HEK293T (cell line): ENCODE results near the gene ARFRP1.

ENCODE experiments used
- CTCF ChIA-PET: fragments of 350-600 bp; formaldehyde crosslinking; extraction: SDS; loops from one replicate; lab custom pipeline; 2021; ENCODE audit warnings: antibody characterized with exemption, inconsistent platforms; lab: Yijun Ruan, JAX
- POLR2A ChIA-PET: fragments of 350-600 bp; formaldehyde crosslinking; extraction: SDS; loops from one replicate; lab custom pipeline; 2020; ENCODE audit warnings: antibody characterized with exemption, inconsistent platforms; lab: Yijun Ruan, JAX
- DNase-seq: peaks from one replicate; pipeline ENCODE4 v3.0.0; 2012; ENCODE audit warnings: mixed read lengths; ENCODE audit errors: extremely low spot score
- ARNT ChIP-seq: fragments of 450-650 bp; IDR thresholded peaks from 2 replicates; pipeline ENCODE4 v1.6.1; 2017; ENCODE audit warnings: mild to moderate bottlenecking
- BHLHE40 ChIP-seq: fragments of 450-650 bp; IDR thresholded peaks from 2 replicates; pipeline ENCODE4 v1.6.1; 2016; ENCODE audit warnings: mild to moderate bottlenecking, moderate library complexity, borderline replicate concordance
- CTBP1 ChIP-seq: fragments of 450-650 bp; IDR thresholded peaks from 2 replicates; pipeline ENCODE4 v1.6.1; 2016; ENCODE audit warnings: borderline replicate concordance
- ELF4 ChIP-seq: fragments of 450-650 bp; IDR thresholded peaks from 2 replicates; pipeline ENCODE4 v1.6.1; 2017; ENCODE audit warnings: antibody characterized with exemption
- FOXA1 ChIP-seq: fragments of 450-650 bp; IDR thresholded peaks from 2 replicates; pipeline ENCODE4 v1.6.1; 2016; ENCODE audit warnings: mild to moderate bottlenecking
- FOXK2 ChIP-seq: fragments of 450-650 bp; IDR thresholded peaks from 2 replicates; pipeline ENCODE4 v1.6.1; 2016; ENCODE audit warnings: mild to moderate bottlenecking
- FOXM1 ChIP-seq: fragments of 450-650 bp; IDR thresholded peaks from 2 replicates; pipeline ENCODE4 v1.6.1; 2017; ENCODE audit warnings: mild to moderate bottlenecking, borderline replicate concordance
- HDGF ChIP-seq: fragments of 450-650 bp; IDR thresholded peaks from 2 replicates; pipeline ENCODE4 v1.6.1; 2017; ENCODE audit warnings: antibody characterized with exemption, borderline replicate concordance
- L3MBTL2 ChIP-seq: fragments of 450-650 bp; conservative IDR thresholded peaks from 2 replicates; pipeline ENCODE4 v1.6.1; 2016; ENCODE audit warnings: mild to moderate bottlenecking
- LEF1 ChIP-seq: fragments of 450-650 bp; IDR thresholded peaks from 2 replicates; pipeline ENCODE4 v1.6.1; 2017; ENCODE audit warnings: mild to moderate bottlenecking, borderline replicate concordance
- NFRKB ChIP-seq: fragments of 450-650 bp; IDR thresholded peaks from 2 replicates; pipeline ENCODE4 v1.6.1; 2016; ENCODE audit warnings: mild to moderate bottlenecking, moderate library complexity
- PKNOX1 ChIP-seq: fragments of 450-650 bp; IDR thresholded peaks from 2 replicates; pipeline ENCODE4 v1.6.1; 2016
- SP1 ChIP-seq: fragments of 450-650 bp; IDR thresholded peaks from 2 replicates; pipeline ENCODE4 v1.6.1; 2017
- SUZ12 ChIP-seq: fragments of 450-650 bp; IDR thresholded peaks from 2 replicates; pipeline ENCODE4 v1.6.1; 2016; ENCODE audit warnings: mild to moderate bottlenecking
- TARDBP ChIP-seq: fragments of 450-650 bp; IDR thresholded peaks from 2 replicates; pipeline ENCODE4 v1.6.1; 2016
- ZNF384 ChIP-seq: fragments of 450-650 bp; IDR thresholded peaks from 2 replicates; pipeline ENCODE4 v1.6.1; 2016

The ARFRP1 gene

GRCh38 chr20:63690003-63690897, 17.5 kb downstream of the ARFRP1 start:
- POLR2A ChIA-PET: no interaction called here
- CTCF ChIA-PET: no interaction called here
- TF ChIP-seq FOXK2 (no peak), HDGF (no peak), ELF4 (no peak), L3MBTL2 (no peak), FOXA1 (no peak), NFRKB (no peak), CTBP1 (no peak)
- no peak for DNase-seq

GRCh38 chr20:63689046-63690002, 18.5 kb downstream of the ARFRP1 start:
- ChIA-PET CTCF (no interaction called here), POLR2A (no interaction called here)
- TF ChIP-seq NFRKB (no peak), CTBP1 (no peak), ZNF384 (no peak), ELF4 (no peak), FOXM1 (no peak), SP1 (no peak), BHLHE40 (no peak), HDGF (no peak), SUZ12 (no peak), LEF1 (no peak), PKNOX1 (no peak), ARNT (no peak), L3MBTL2 (no peak)
- DNase-seq: no peak

DNA sequence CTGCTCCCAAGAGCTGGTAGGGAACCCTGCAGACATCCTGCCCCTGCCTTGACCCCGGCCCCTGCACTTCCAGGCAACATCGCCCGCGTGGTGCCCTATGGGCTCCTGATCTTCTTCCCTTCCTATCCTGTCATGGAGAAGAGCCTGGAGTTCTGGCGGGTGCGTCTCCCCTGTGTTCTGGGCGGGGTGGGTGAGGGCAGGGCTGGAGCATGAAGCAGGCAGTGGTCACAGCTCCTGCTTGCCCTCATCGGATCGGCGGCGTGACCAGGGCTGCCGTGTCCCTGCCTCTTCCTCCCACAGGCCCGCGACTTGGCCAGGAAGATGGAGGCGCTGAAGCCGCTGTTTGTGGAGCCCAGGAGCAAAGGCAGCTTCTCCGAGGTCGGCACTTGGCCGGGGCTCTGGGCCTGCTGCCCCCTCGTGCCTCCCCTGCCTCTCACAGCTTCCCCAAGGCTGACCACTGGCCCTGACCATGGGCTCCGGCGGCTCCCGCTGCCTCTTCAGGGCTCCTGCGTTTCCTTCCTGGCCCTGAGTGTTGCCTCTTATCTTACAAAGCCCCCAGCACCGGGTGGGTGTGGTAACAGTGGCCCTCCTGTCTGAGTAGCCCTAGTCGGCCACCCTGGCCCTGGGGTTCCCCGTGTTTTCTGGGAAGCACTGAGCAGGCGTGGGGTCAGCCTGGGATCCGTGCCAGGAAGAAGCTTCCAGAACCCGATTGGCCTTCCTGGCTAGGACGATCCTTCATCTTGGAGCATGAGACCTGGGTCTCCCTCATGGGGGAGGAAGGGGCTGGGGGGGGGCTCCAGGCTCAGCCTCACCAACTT, 19.3 kb downstream of the ARFRP1 start:
- ChIA-PET POLR2A (interaction anchor here (1.0 kb wide), 1 partner anchor 30 kb away, joined by 3 read pairs; the partner anchor contains the start of gene RTEL1), CTCF (no interaction called here)
- no peak for TF ChIP-seq FOXA1
- no peak for TF ChIP-seq FOXM1
- no peak for TF ChIP-seq CTBP1
- TF ChIP-seq ELF4: no peak
- TF ChIP-seq LEF1: no peak
- TF ChIP-seq HDGF: no peak
- no peak for TF ChIP-seq L3MBTL2
- TF ChIP-seq NFRKB: no peak
- TF ChIP-seq PKNOX1: no peak
- TF ChIP-seq TARDBP: no peak
- no peak for TF ChIP-seq ZNF384
- no peak for TF ChIP-seq SP1
- TF ChIP-seq ARNT: no peak
- no peak for TF ChIP-seq SUZ12
- TF ChIP-seq FOXK2: no peak
- DNase-seq: no peak

- TF ChIP-seq FOXA1: no peak
- no peak for TF ChIP-seq PKNOX1
- no peak for TF ChIP-seq FOXK2
- TF ChIP-seq ARNT: no peak
- TF ChIP-seq TARDBP: no peak
- no peak for TF ChIP-seq NFRKB
- TF ChIP-seq CTBP1: no peak
- TF ChIP-seq HDGF: no peak
- TF ChIP-seq BHLHE40: no peak
- no peak for TF ChIP-seq LEF1
- no peak for TF ChIP-seq ELF4
- POLR2A ChIA-PET: interaction anchor here (1.0 kb wide), 1 partner anchor 29 kb away, joined by 3 read pairs; the partner anchor contains the start of gene RTEL1
- CTCF ChIA-PET: no interaction called here
- DNase-seq: no peak
Measured at GRCh38 chr20:63687419-63688178, 20.2 kb downstream of the ARFRP1 start.
